Astrocyte of the cerebellum (primary cell): ENCODE data around the gene TWNK.
"Not testable (repeated sequence)": the region's sequence is repeated elsewhere in the genome, so short reads cannot be mapped to it uniquely, and the experiment has no call there.

Experiments
- DNase-seq: peaks from one replicate; pipeline ENCODE4 v3.0.0-alpha.2; 2011; ENCODE audit warnings: low read depth
- H3K4me3 ChIP-seq: 2 replicates; pipeline ENCODE4 v1.5.1; 2011; ENCODE audit warnings: mild to moderate bottlenecking, low read depth, low read length, moderate library complexity
- CTCF ChIP-seq: IDR thresholded peaks from 2 replicates; pipeline ENCODE4 v1.5.1; 2012; ENCODE audit warnings: low read length, low read depth, moderate library complexity, mild to moderate bottlenecking; ENCODE audit errors: missing control alignments
- in situ Hi-C: cut with HindIII; loops from 2 replicates; pipeline ENCODE4 v1.10.0; 2017; ENCODE audit warnings: low sequenced_read_pairs

Gene TWNK

GRCh38 chr10:100972115-100972903, 15.0 kb upstream of the TWNK start:
- DNase-seq: no peak
- H3K4me3 ChIP-seq: no peak overlapping the region
- in situ Hi-C loops: no loop called here
- TF ChIP-seq CTCF: no peak

- no peak overlapping the region for H3K4me3 ChIP-seq
- no peak for TF ChIP-seq CTCF
- in situ Hi-C loops: no loop called here
- no peak for DNase-seq
These were observed 14.3 kb upstream of the TWNK start for GRCh38 chr10:100972904-100973535.

GRCh38 chr10:100975397-100975796, 11.9 kb upstream of the TWNK start:
- in situ Hi-C loops, DNase-seq, H3K4me3 ChIP-seq: not testable (repeated sequence)

- in situ Hi-C loops: no loop called here
- TF ChIP-seq CTCF: no peak
- no peak overlapping the region for H3K4me3 ChIP-seq
- DNase-seq: no peak
These were observed 10.4 kb upstream of the TWNK start for GRCh38 chr10:100976906-100977305.

- in situ Hi-C loops: no loop called here
- H3K4me3 ChIP-seq: no peak overlapping the region
- no peak for DNase-seq
- TF ChIP-seq CTCF: no peak
These were observed 9.9 kb upstream of the TWNK start for GRCh38 chr10:100977436-100977835.

GRCh38 chr10:100978121-100978900, 9.0 kb upstream of the TWNK start:
- no peak overlapping the region for H3K4me3 ChIP-seq
- TF ChIP-seq CTCF: no peak
- DNase-seq: no peak
- in situ Hi-C loops: no loop called here

- in situ Hi-C loops: no loop called here
- DNase-seq: no peak
These were observed 8.5 kb upstream of the TWNK start for GRCh38 chr10:100978901-100979195.

More at GRCh38 chr10:100978901-100979195, 8.5 kb upstream of the TWNK start:
- no peak for TF ChIP-seq CTCF
- H3K4me3 ChIP-seq: no peak overlapping the region
